Upper lobe of left lung (tissue), 6 donors: ENCODE results near the gene TAS1R2. TPM values are rescaled to one million over a fixed set of nuclear protein-coding genes. Genes with fewer than 3 reads are reported as not detected.

Experiments used
- ATAC-seq, 2 donors: fragments of 200-7000 bp; cut with Tn5 transposase; one replicate each; pipeline ENCODE4 v1.9.1; 2022; ENCODE audit warnings: mild to moderate bottlenecking in 2 of 2, moderate library complexity in 2 of 2; ENCODE audit not compliant: low FRiP score in 2 of 2
- DNase-seq, 2 donors: peaks; one replicate each; pipeline ENCODE4 v3.0.0-alpha.2; 2019 to 2020
- H3K27ac ChIP-seq, 4 donors: fragments of 200-600 bp; sonication (generic); one replicate each; pipeline ENCODE4 v1.5.1; 2016 to 2019
- H3K27me3 ChIP-seq, 4 donors: fragments of 200-600 bp; sonication (generic); one replicate each; pipeline ENCODE4 v1.5.1; 2017 to 2019
- H3K36me3 ChIP-seq, 4 donors: fragments of 200-600 bp; sonication (generic); one replicate each; pipeline ENCODE4 v1.5.1; 2016 to 2019
- H3K4me1 ChIP-seq, 4 donors: fragments of 200-600 bp; sonication (generic); one replicate each; pipeline ENCODE4 v1.5.1; 2018 to 2019
- H3K4me3 ChIP-seq, 4 donors: fragments of 200-600 bp; sonication (generic); one replicate each; pipeline ENCODE4 v1.5.1; 2017 to 2019; ENCODE audit warnings: mild to moderate bottlenecking in 2 of 4, moderate library complexity in 1 of 4
- H3K9me3 ChIP-seq, 4 donors: fragments of 200-600 bp; sonication (generic); one replicate each; pipeline ENCODE4 v1.5.1; 2018 to 2019
- EP300 ChIP-seq, 4 donors: sonication (generic); formaldehyde crosslinking; IDR thresholded peaks; one replicate each; pipeline ENCODE4 v1.5.1; 2017; ENCODE audit warnings: antibody characterized with exemption in 4 of 4, control low read depth in 2 of 4
- POLR2A ChIP-seq, 4 donors: fragments of 450-650 bp; IDR thresholded peaks; one replicate each; pipeline ENCODE4 v1.5.1; 2016 to 2017; ENCODE audit warnings: antibody characterized with exemption in 4 of 4, mild to moderate bottlenecking in 2 of 4
- POLR2AphosphoS5 ChIP-seq, 2 donors: sonication (generic); formaldehyde crosslinking; IDR thresholded peaks; one replicate each; pipeline ENCODE4 v1.5.1; 2017; ENCODE audit warnings: antibody characterized with exemption in 2 of 2
- WGBS, 2 donors: methylation state at CpG; one replicate each; pipeline ENCODE4 v1.1.5; 2017 to 2018; 5-methylcytosine and 5-hydroxymethylcytosine counted together
- total RNA-seq, 6 donors: library from RNA; depleted of rRNA in 4 of 6; stranded (reverse); fragments of >200 nt in 4 of 6; gene quantifications; one replicate each; pipeline versions ENCODE4 v1.1.0 to v1.2.1, GENCODE V29; 2016 to 2021
- TF ChIP-seq, protein P1 (sequence below), 6 experiments: fragments of 450-650 bp in 4 of 6; fragments of 200-600 bp in 2 of 6; sonication (generic) in 2 of 6; IDR thresholded peaks; one replicate each; pipeline ENCODE4 v1.5.1; 2016 to 2019; ENCODE audit warnings: antibody characterized with exemption in 6 of 6
- donor health status: DM: no; HTN: no; CAD: no; lungs with moderate emphysema.
- donor health status: DM: no; HTN: yes; CAD: no; lungs with severe emphysema.

Gene TAS1R2
- total RNA-seq: not detected

DNA sequence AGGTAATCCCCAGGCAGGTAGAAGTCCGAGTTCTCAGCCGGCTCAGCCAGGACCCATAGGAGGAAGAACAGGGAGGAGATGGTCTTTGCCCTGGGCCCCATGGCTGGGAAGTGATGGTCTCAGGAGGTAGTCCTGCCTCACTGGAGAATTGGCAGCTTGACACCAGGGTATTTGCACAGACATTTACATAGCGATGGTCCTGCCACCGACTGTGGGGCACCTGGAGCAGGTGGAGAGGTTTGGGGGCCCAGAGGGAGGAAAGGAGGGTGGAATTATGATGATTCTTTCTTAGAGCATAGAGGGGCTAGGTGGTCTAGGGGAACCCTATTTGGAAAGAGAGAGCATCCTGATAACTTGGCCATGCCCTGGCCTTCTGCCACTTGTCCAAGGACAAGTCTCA, at the start of gene TAS1R2:
TSS of gene TAS1R2 (minus strand) at position 101 of the 400 bp plus-strand sequence. CDS start at position 101, 0 bp downstream.
- ATAC-seq (no peak), DNase-seq (no peak)
- no peak for TF ChIP-seq EP300 (IDR thresholded peaks at IDR 0.05)
- no peak for TF ChIP-seq POLR2A (IDR thresholded peaks at IDR 0.05)
- no peak for TF ChIP-seq POLR2AphosphoS5 (IDR thresholded peaks at IDR 0.05)
- TF ChIP-seq, protein P1, sequence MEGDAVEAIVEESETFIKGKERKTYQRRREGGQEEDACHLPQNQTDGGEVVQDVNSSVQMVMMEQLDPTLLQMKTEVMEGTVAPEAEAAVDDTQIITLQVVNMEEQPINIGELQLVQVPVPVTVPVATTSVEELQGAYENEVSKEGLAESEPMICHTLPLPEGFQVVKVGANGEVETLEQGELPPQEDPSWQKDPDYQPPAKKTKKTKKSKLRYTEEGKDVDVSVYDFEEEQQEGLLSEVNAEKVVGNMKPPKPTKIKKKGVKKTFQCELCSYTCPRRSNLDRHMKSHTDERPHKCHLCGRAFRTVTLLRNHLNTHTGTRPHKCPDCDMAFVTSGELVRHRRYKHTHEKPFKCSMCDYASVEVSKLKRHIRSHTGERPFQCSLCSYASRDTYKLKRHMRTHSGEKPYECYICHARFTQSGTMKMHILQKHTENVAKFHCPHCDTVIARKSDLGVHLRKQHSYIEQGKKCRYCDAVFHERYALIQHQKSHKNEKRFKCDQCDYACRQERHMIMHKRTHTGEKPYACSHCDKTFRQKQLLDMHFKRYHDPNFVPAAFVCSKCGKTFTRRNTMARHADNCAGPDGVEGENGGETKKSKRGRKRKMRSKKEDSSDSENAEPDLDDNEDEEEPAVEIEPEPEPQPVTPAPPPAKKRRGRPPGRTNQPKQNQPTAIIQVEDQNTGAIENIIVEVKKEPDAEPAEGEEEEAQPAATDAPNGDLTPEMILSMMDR (IDR thresholded peaks at IDR 0.05): no peak
- Histone ChIP-seq H3K36me3 (no peaks in the 10 kb centered on the region), H3K9me3 (no peaks in the 10 kb centered on the region), H3K4me3 (no peak within 1 kb of the TSS), H3K4me1 (no peaks in the 10 kb centered on the region), H3K27me3 (no peaks in the 10 kb centered on the region), H3K27ac (no peak within 1 kb of the TSS)
- WGBS, 2 donors: 63 to 65% methylated on average over 4 of the region's 4 CpGs

DNA sequence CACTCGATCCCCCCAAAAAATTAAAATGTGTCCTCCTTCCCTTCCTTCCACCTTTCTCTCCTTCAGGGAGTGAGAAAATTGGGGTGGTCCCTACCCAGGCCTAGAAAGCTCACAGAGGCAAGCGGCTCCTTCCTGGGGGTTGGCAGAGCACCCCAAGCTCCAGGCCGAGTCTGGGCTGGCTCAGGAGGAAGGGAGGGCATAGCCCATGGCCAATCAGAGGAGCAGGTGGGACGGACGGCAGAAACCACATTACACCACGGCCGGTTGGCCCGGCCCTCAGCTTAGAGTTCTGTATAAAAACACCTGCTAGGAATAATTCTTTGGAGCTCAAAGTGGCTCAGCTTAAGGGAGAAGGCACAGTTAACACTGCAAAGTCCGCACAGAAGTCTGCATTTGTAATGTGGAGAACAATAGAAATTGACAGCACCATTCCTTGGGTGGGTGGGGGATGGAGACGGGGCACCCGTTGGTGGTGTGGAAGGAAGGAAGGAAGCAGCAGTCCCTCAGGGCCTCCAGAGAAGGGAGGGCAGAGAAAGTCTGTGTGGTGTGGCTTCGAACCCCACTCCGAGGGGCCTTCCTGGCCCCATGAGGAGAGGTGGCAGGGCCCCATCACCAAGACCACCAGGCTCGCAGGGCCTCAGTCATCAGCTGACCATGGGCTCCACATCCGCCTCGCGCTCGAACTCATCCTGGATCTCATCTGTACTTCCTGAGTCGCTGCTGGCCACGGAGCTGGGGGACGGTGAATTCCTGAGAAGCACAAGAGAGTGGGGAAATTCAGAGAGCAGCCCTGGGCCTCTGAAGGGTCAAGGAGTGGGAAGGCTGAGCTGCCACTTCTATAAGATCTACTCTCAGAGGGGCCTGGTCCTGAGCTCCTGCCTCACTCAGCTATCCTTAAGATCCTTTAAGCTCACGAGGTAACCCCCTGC, 48.7 kb upstream of the TAS1R2 start:
- H3K36me3 ChIP-seq: peaks cover 2 to 46% (median 23%) of the 10 kb centered on the region in 4 donors
- H3K27me3 ChIP-seq: no peaks in the 10 kb centered on the region
- H3K4me1 ChIP-seq: peaks cover 27 to 34% (median 32%) of the 10 kb centered on the region in 4 donors
- ATAC-seq (peak; percentile 23 to 46), DNase-seq (peak in 1 of 2 donors; percentile 35)
- peak overlapping the region; percentile 61 to 91 (median 76) for H3K27ac ChIP-seq
- H3K9me3 ChIP-seq: no peaks in the 10 kb centered on the region
- TF ChIP-seq, protein P1 (IDR thresholded peaks at IDR 0.05): no peak
- WGBS, 2 donors: 44 to 47% methylated on average over 19 to 22 of the region's 22 CpGs
- H3K4me3 ChIP-seq: no peak overlapping the region

DNA sequence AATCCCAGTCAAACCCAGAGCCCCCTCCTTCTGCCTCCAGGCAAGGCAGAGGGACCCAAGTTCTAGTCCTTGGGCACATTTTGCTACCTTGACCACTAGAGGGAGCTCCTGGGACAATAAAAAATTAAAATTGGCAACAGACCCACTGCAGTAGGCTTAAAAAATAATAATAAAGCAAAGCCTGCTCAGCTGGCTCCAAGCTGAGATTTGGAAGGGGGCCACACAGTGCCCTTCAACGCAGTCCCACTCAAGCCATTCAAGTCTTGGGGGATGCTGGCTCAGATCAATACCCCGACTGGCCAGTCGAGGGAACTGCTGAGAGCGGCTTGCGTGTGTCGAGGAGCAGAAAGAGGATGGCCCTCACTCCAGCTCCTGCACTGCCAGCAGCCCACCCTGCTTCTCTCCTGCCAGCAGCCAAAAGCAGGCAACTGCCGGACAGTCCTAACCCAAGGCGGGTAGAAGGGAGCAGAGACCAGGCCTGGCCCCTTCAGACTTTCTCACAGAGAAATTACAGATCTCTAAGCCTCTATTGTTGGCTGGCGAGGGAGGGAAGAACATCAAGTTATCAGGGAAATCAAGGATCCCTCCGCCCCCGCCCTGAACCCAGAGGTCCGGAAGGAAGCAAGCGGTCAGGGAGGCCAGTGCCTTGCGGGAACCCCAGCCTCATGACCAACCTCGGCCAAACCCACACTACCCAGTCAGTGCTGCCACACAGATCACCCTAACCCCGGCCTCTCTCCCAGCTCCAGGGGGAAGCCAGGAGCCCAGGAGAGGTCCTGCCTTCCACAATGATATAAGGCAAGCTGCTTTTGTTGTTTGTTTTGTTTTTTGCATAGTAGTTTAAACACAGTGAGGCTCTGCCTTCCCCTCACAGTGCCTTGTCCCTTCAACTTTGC, 47.8 kb upstream of the TAS1R2 start:
- ATAC-seq (peak; percentile 23 to 36), DNase-seq (peak; percentile 36 to 58)
- H3K27me3 ChIP-seq: no peaks in the 10 kb centered on the region
- H3K27ac ChIP-seq: peak overlapping the region; percentile 61 to 91 (median 76)
- TF ChIP-seq POLR2AphosphoS5 (IDR thresholded peaks at IDR 0.05): peak; percentile 22 to 54
- TF ChIP-seq, protein P1 (IDR thresholded peaks at IDR 0.05): peak; percentile 70 to 90 (median 80)
- TF ChIP-seq POLR2A (IDR thresholded peaks at IDR 0.05): no peak
- H3K4me1 ChIP-seq: peaks cover 23 to 32% (median 31%) of the 10 kb centered on the region in 4 donors
- peaks cover 2 to 46% (median 23%) of the 10 kb centered on the region in 4 donors for H3K36me3 ChIP-seq
- peak overlapping the region in 1 of 4 donors; percentile 15 for H3K4me3 ChIP-seq
- no peaks in the 10 kb centered on the region for H3K9me3 ChIP-seq
- 44 to 45% methylated on average over 12 to 14 of the region's 16 CpGs for WGBS, 2 donors

DNA sequence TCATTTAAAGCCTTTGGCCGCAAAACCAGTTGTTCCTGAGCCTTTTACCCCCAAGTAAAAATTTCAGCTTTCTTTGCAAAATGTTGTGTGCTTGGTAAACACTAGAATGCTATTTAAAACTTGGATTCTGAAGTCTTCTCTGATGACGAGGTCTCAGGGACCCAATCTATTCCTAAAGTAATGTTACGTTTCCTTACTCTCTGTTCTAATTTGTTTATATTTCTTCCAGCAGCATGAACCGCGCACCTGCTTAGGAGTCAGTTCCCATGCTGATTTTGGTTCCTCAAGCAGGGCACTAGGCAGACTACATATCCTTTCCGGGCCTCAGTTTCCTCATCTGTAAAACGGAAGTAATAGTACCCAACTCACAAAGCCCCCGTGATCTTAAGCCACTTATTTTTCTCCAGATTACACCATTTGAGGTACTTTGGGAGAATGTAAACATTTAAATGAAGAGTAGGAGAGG, 43.9 kb upstream of the TAS1R2 start:
- peak overlapping the region in 3 of 4 donors; percentile 74 to 95 (median 76) for H3K4me3 ChIP-seq
- H3K27ac ChIP-seq: peak overlapping the region; percentile 87 to 90 (median 88)
- no peaks in the 10 kb centered on the region for H3K9me3 ChIP-seq
- no peaks in the 10 kb centered on the region for H3K27me3 ChIP-seq
- TF ChIP-seq POLR2A (IDR thresholded peaks at IDR 0.05) (no peak), POLR2AphosphoS5 (IDR thresholded peaks at IDR 0.05) (no peak), EP300 (IDR thresholded peaks at IDR 0.05) (no peak)
- TF ChIP-seq, protein P1 (IDR thresholded peaks at IDR 0.05): no peak
- ATAC-seq (no peak), DNase-seq (no peak)
- peaks cover 0 to 10% (median 3%) of the 10 kb centered on the region in 4 donors for H3K36me3 ChIP-seq
- H3K4me1 ChIP-seq: peaks cover 30 to 40% (median 38%) of the 10 kb centered on the region in 4 donors
- WGBS, 2 donors: 22 to 30% methylated on average over 8 of the region's 8 CpGs
